Peyer's patch (tissue), 4 donors: ENCODE results near the gene VPS39.

Experiments
- CTCF ChIP-seq, 6 experiments: fragments of 450-650 bp in 4 of 6; fragments of 200-600 bp in 2 of 6; sonication (generic) in 1 of 6; IDR thresholded peaks; one replicate each; pipeline ENCODE4 v1.5.1; 2017 to 2019; ENCODE audit warnings: antibody characterized with exemption in 6 of 6, mild to moderate bottlenecking in 3 of 6, moderate library complexity in 1 of 6
- POLR2A ChIP-seq, 2 donors: fragments of 450-650 bp; IDR thresholded peaks; one replicate each; pipeline ENCODE4 v1.5.1; 2017; ENCODE audit warnings: antibody characterized with exemption in 2 of 2, mild to moderate bottlenecking in 2 of 2, moderate library complexity in 2 of 2

GRCh38 chr15:42203891-42204290, 4.2 kb downstream of the VPS39 start:
- TF ChIP-seq POLR2A (IDR thresholded peaks at IDR 0.05) (no peak), CTCF (IDR thresholded peaks at IDR 0.05) (no peak)
